Measurements from ENCODE around the gene TEP1.

The TEP1 gene

DNA sequence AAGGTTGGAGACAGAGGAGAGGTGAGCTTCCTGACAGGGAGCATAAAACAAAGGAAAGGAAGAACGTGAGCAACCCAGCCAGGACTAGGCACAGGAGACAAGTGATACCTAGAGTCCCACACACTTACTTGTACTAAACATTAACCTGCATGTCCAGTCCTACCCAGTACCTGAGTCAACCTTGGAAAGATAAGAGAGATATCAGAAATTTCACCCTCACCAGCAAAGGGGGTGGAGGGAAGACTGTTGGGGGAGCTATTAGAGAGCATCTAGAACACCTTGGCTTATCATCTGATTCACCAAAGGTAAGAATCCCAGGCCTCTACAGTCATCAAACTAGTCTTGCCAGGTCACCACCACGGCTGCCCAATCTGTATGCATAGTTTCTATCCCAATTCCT lies 11.6 kb upstream of the TEP1 start:
- Histone ChIP-seq H3K27ac (replicated peaks) (no peak overlapping the region), H3K4me3 (replicated peaks; ENCODE audit: insufficient read depth, low read length) (no peak overlapping the region), H3K27me3 (ENCODE audit: insufficient read depth, poor library complexity, severe bottlenecking) (no peaks in the 10 kb centered on the region)
- DNase-seq (ENCODE audit: low read depth in 1 of 2, low spot score in 1 of 2): no peak
- TF ChIP-seq, protein P1, sequence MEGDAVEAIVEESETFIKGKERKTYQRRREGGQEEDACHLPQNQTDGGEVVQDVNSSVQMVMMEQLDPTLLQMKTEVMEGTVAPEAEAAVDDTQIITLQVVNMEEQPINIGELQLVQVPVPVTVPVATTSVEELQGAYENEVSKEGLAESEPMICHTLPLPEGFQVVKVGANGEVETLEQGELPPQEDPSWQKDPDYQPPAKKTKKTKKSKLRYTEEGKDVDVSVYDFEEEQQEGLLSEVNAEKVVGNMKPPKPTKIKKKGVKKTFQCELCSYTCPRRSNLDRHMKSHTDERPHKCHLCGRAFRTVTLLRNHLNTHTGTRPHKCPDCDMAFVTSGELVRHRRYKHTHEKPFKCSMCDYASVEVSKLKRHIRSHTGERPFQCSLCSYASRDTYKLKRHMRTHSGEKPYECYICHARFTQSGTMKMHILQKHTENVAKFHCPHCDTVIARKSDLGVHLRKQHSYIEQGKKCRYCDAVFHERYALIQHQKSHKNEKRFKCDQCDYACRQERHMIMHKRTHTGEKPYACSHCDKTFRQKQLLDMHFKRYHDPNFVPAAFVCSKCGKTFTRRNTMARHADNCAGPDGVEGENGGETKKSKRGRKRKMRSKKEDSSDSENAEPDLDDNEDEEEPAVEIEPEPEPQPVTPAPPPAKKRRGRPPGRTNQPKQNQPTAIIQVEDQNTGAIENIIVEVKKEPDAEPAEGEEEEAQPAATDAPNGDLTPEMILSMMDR (IDR thresholded peaks at IDR 0.05; ENCODE audit: insufficient read depth, low read length): no peak
- no peak for TF ChIP-seq POLR2AphosphoS5 (IDR thresholded peaks at IDR 0.05; ENCODE audit: low read depth)
- TF ChIP-seq, protein P2, sequence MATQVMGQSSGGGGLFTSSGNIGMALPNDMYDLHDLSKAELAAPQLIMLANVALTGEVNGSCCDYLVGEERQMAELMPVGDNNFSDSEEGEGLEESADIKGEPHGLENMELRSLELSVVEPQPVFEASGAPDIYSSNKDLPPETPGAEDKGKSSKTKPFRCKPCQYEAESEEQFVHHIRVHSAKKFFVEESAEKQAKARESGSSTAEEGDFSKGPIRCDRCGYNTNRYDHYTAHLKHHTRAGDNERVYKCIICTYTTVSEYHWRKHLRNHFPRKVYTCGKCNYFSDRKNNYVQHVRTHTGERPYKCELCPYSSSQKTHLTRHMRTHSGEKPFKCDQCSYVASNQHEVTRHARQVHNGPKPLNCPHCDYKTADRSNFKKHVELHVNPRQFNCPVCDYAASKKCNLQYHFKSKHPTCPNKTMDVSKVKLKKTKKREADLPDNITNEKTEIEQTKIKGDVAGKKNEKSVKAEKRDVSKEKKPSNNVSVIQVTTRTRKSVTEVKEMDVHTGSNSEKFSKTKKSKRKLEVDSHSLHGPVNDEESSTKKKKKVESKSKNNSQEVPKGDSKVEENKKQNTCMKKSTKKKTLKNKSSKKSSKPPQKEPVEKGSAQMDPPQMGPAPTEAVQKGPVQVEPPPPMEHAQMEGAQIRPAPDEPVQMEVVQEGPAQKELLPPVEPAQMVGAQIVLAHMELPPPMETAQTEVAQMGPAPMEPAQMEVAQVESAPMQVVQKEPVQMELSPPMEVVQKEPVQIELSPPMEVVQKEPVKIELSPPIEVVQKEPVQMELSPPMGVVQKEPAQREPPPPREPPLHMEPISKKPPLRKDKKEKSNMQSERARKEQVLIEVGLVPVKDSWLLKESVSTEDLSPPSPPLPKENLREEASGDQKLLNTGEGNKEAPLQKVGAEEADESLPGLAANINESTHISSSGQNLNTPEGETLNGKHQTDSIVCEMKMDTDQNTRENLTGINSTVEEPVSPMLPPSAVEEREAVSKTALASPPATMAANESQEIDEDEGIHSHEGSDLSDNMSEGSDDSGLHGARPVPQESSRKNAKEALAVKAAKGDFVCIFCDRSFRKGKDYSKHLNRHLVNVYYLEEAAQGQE (IDR thresholded peaks at IDR 0.05; ENCODE audit: insufficient replicate concordance, low read depth): no peak
- TF ChIP-seq GABPA (IDR thresholded peaks at IDR 0.05; ENCODE audit: low read depth): no peak

DNA sequence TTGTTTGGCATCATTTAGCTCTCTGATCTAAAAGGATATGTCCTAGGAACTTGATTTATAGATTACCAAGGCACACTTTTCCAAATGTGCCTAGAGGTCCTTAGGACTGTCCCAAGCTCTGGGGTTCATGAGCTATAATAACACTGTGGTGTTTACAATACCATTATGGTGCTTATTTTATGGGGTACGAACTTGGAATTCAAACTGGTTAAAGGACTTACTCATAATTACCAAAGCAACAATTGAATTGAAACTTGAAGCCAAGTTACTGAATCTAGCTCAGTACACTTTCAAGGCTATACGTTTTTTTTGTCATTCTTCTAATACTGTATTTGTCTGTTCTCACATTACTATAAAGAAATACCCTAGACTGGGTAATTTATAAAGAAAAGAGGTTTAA lies 9.6 kb upstream of the TEP1 start:
- TF ChIP-seq GABPA (IDR thresholded peaks at IDR 0.05; ENCODE audit: low read depth) (no peak), SPI1 (IDR thresholded peaks at IDR 0.05; ENCODE audit: borderline replicate concordance, low read depth) (no peak), POLR2AphosphoS5 (IDR thresholded peaks at IDR 0.05; ENCODE audit: low read depth) (no peak)
- TF ChIP-seq, protein P1 (IDR thresholded peaks at IDR 0.05; ENCODE audit: insufficient read depth, low read length): no peak
- TF ChIP-seq, protein P2 (IDR thresholded peaks at IDR 0.05; ENCODE audit: insufficient replicate concordance, low read depth): no peak
- Histone ChIP-seq H3K4me3 (replicated peaks; ENCODE audit: insufficient read depth, low read length) (no peak overlapping the region), H3K27me3 (ENCODE audit: insufficient read depth, poor library complexity, severe bottlenecking) (no peaks in the 10 kb centered on the region), H3K27ac (replicated peaks) (no peak overlapping the region)
- no peak for DNase-seq (ENCODE audit: low read depth in 1 of 2, low spot score in 1 of 2)

DNA sequence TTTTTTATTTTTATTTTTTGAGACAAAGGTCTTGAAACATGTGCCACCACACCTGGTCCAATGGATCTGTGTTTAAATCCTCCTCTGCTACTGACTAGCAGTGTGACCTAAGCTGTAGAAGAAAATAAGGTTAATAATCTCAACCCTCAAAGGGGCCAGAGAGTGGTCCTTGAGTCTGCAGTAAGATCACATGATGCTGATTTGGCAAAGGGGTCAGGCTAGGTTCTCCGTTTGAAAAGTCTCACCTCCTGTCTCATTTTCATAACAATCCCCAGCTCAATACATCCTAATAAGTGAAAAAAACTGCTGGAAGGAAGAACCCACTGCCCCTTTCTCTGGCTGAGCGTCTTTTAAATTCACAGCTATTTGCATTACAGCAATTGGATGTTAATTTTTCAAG lies 8.0 kb upstream of the TEP1 start:
- Histone ChIP-seq H3K27ac (replicated peaks) (no peak overlapping the region), H3K4me3 (replicated peaks; ENCODE audit: insufficient read depth, low read length) (no peak overlapping the region), H3K27me3 (ENCODE audit: insufficient read depth, poor library complexity, severe bottlenecking) (no peaks in the 10 kb centered on the region)
- no peak for TF ChIP-seq SPI1 (IDR thresholded peaks at IDR 0.05; ENCODE audit: borderline replicate concordance, low read depth)
- TF ChIP-seq, protein P2 (IDR thresholded peaks at IDR 0.05; ENCODE audit: insufficient replicate concordance, low read depth): no peak
- TF ChIP-seq, protein P1 (IDR thresholded peaks at IDR 0.05; ENCODE audit: insufficient read depth, low read length): no peak
- no peak for TF ChIP-seq GABPA (IDR thresholded peaks at IDR 0.05; ENCODE audit: low read depth)
- TF ChIP-seq POLR2AphosphoS5 (IDR thresholded peaks at IDR 0.05; ENCODE audit: low read depth): no peak
- DNase-seq (ENCODE audit: low read depth in 1 of 2, low spot score in 1 of 2): no peak

Measured in HL-60 (cell line).